GM12874 (cell line): ENCODE data around the gene CSGALNACT2.

Experiments used
- CTCF ChIP-seq: IDR thresholded peaks from 2 replicates; pipeline ENCODE4 v1.5.1; 2011; ENCODE audit warnings: low read depth, mild to moderate bottlenecking, control low read depth, low read length, moderate library complexity; ENCODE audit not compliant: insufficient read depth

The CSGALNACT2 gene

GRCh38 chr10:43203448-43204041 is 65.3 kb downstream of the CSGALNACT2 start:
- no peak for TF ChIP-seq CTCF

- TF ChIP-seq CTCF = no peak
These were observed 66.0 kb downstream of the CSGALNACT2 start for GRCh38 chr10:43204042-43204942.

- TF ChIP-seq CTCF = peak; percentile 90
These were observed 66.9 kb downstream of the CSGALNACT2 start for GRCh38 chr10:43204943-43205671.

GRCh38 chr10:43205681-43206390 is 67.6 kb downstream of the CSGALNACT2 start:
- TF ChIP-seq CTCF = no peak

- no peak for TF ChIP-seq CTCF
These were observed 68.4 kb downstream of the CSGALNACT2 start for GRCh38 chr10:43206391-43207235.

GRCh38 chr10:43208147-43209073 is 70.2 kb downstream of the CSGALNACT2 start:
- no peak for TF ChIP-seq CTCF
